Aorta (tissue), 5 donors: ENCODE data around the gene PNPLA7. TPM values are rescaled to one million over a fixed set of nuclear protein-coding genes. Genes with fewer than 3 reads are reported as not detected.

Experiments
- ATAC-seq: fragments of 200-7000 bp; cut with Tn5 transposase; one replicate; pipeline ENCODE4 v1.9.1; 2022; ENCODE audit warnings: moderate library complexity; ENCODE audit not compliant: low FRiP score
- DNase-seq, 2 donors: peaks; one replicate each; pipeline ENCODE4 v3.0.0-alpha.2; 2020
- H3K27ac ChIP-seq, 2 donors: one replicate each; pipeline ENCODE4 v1.5.1; 2013; ENCODE audit warnings: low read length in 2 of 2, mild to moderate bottlenecking in 2 of 2, moderate library complexity in 2 of 2, control low read depth in 1 of 2, inconsistent platforms in 1 of 2, low read depth in 1 of 2
- H3K27me3 ChIP-seq, 2 donors: one replicate each; pipeline ENCODE4 v1.6.1; 2013; ENCODE audit warnings: control low read depth in 1 of 2, low read length in 1 of 2, mild to moderate bottlenecking in 1 of 2, moderate library complexity in 1 of 2; ENCODE audit not compliant: insufficient read depth in 2 of 2, control insufficient read depth in 1 of 2
- H3K36me3 ChIP-seq, 2 donors: one replicate each; pipeline ENCODE4 v1.6.1; 2013; ENCODE audit warnings: control low read depth in 1 of 2, low read length in 1 of 2, mild to moderate bottlenecking in 1 of 2; ENCODE audit not compliant: insufficient read depth in 2 of 2, control insufficient read depth in 1 of 2
- H3K4me1 ChIP-seq, 2 donors: one replicate each; pipeline ENCODE4 v1.6.1; 2013; ENCODE audit warnings: low read length in 2 of 2, control low read depth in 1 of 2, mild to moderate bottlenecking in 1 of 2, moderate library complexity in 1 of 2; ENCODE audit not compliant: insufficient read depth in 2 of 2, control insufficient read depth in 1 of 2
- H3K4me3 ChIP-seq, 2 donors: one replicate each; pipeline ENCODE4 v1.5.1; 2013; ENCODE audit warnings: low read length in 2 of 2, control low read depth in 1 of 2, mild to moderate bottlenecking in 1 of 2
- H3K9me3 ChIP-seq: one replicate; pipeline ENCODE4 v1.6.1; 2013; ENCODE audit warnings: mild to moderate bottlenecking, low read length; ENCODE audit not compliant: control insufficient read depth
- WGBS, 2 donors: extraction: QIAGEN DNeasy Blood & Tissue Kit; methylation state at CpG; one replicate each; pipeline ENCODE4 v1.1.7; 2013; 5-methylcytosine and 5-hydroxymethylcytosine counted together
- intact Hi-C, 2 donors: fragments of 100-400 bp; cut with DNase I; formaldehyde crosslinking; loops; one replicate each; pipeline versions ENCODE4 v1.14.2 to v1.15.0; 2022
- polyA plus RNA-seq, 2 donors: library from polyadenylated mRNA; stranded (reverse); fragments of 200-250 nt; gene quantifications; one replicate each; pipeline ENCODE4 v1.2.3, GENCODE V29; 2013
- total RNA-seq, 2 donors: library from RNA; stranded (reverse); fragmentation: NEBNext Ultra II Directional; extraction: Animal tissue kit (Norgen Biotek cat#: 25700); gene quantifications; one replicate each; pipeline ENCODE4 v1.2.1, GENCODE V29; 2021
- donor health status: healthy with polysubstance abuse.
- donor health status: Bipolar disorder and iron deficiency.
- donor health status: DM: no; HTN: no; CAD: no.
- donor health status: DM: no; HTN: no; CAD: no.
- donor health status: DM: yes; HTN: yes; CAD: no.

Gene PNPLA7
- total and polyA plus RNA-seq, 4 donors, result 2.1 to 36.6 (median 9.0) TPM

DNA sequence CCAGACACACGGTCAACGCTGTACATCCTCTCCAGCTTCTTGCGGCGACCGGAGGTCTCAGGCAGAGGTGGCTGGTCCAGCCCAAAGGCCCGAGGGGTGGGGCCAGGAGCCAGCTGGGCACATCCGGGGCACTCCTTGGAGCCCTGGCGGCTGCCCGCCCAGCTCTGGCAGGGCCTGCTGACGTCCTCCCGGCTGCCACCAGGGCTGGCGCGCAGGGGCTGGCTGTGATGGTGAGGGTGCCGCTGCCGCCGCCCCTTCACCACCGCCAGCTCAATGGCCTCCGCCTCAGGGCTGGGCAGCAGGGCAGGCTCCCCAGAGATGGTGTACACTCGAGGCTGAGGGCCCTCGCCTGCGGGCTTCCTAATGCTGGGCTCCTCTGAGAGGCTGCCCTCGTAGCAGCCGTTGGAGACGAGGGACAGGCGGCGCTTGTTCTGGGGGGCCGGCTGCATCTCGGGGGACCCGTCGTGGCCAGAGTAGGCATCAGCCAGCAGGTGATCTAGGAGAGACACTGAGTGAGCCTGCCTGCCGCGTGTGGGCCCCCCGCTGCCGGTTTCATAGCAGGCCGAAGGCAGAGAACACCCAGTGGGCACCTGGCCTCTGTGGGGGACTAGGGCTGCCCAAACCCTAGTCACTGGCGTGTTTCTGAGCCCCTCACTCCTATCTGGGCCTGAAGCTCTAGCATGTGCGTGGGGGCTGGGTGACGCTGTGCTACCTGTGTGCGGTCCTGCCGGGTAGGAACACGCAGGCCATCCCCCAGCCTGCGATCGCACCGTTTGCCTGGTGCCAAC lies 92.6 kb downstream of the PNPLA7 start:
- peaks cover 0 to 4% of the 10 kb centered on the region in 2 donors for H3K4me1 ChIP-seq
- 21 to 24% methylated on average over 44 of the region's 44 CpGs for WGBS, 2 donors
- H3K9me3 ChIP-seq, result no peaks in the 10 kb centered on the region
- ATAC-seq (peak; percentile 15), DNase-seq (peak; percentile 82 to 87)
- H3K27me3 ChIP-seq, result no peaks in the 10 kb centered on the region
- H3K36me3 ChIP-seq, result peaks cover 0 to 1% of the 10 kb centered on the region in 2 donors
- peak overlapping the region; percentile 27 to 74 for H3K4me3 ChIP-seq
- H3K27ac ChIP-seq, result peak overlapping the region; percentile 73 to 97
- intact Hi-C loops, result no loop called here

DNA sequence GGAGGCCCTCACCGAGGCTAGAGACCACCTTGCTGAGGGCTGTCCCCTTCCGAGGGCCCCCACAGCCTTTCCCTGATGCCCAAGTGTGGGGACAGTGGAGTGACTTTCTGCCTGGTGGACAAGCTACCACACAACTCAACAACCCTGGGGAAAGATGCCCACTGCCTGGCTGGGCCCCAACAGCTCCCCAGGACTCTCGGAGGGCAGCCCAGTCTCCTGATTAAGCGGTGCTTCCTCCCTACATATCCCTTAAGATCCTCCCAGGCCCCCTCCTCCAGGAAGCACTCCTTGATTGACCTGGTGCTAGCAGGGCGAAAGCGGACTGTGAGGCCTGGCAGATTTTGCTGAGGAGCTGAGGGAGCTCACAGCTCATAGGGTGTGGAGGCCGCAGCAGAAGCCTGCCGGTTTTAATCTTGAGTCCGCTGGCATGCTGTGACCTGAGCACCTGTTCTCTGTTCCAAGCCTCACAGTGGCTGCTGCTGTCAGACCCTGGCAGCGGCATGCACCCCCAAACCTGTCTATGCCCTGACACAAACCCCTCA lies 93.3 kb downstream of the PNPLA7 start:
- Histone ChIP-seq H3K9me3 (no peaks in the 10 kb centered on the region), H3K36me3 (peaks cover 0 to 1% of the 10 kb centered on the region in 2 donors), H3K4me1 (peaks cover 0 to 4% of the 10 kb centered on the region in 2 donors), H3K4me3 (peak overlapping the region in 1 of 2 donors; percentile 27), H3K27ac (peak overlapping the region; percentile 69 to 97), H3K27me3 (no peaks in the 10 kb centered on the region)
- ATAC-seq, result no peak
- WGBS, 2 donors, result 31 to 42% methylated on average over 10 of the region's 10 CpGs
- intact Hi-C loops, result no loop called here
- DNase-seq, result peak in 1 of 2 donors; percentile 70

DNA sequence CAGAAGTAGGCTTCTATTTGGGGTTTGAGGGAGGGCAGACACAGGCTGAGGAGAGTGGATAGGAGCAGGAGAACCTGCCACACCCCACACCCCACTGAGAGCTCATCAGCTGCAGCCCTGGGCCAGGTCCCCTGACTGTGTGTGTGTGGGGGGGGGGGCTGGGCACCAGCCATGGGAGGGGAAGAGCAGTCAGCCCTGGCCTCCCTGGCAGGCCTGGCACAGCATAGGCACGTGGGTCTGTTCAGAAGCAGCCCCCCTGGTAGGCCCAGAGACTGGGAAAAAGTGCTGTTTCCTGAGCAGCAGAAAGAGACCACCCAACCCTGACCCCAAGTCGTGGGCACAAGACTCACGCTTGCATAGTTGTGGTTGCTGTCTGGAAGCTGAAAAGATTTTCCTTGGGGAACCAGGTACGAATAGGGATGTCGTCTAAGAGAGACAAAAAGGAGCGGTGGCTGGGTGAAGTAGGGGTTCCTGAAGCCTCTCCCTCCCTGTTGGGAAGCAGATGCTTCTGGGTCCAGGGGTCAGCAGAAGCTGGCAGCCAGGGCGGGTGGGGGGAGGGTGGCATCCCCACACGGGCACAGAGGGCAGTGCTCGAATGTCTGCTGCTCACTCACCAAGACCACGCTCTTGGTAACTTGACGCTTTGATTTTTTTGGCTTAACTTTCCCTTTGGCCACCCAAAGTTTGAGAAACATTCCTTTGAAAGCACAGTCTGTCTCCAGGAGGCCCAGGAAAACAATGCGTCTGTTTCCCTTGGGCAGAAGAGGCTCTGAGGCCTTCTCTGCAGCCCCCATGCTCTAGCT lies 93.9 kb downstream of the PNPLA7 start:
- Histone ChIP-seq H3K27ac (peak overlapping the region; percentile 69 to 97), H3K4me1 (peaks cover 0 to 4% of the 10 kb centered on the region in 2 donors), H3K4me3 (peak overlapping the region in 1 of 2 donors; percentile 27), H3K36me3 (peaks cover 0 to 1% of the 10 kb centered on the region in 2 donors), H3K9me3 (no peaks in the 10 kb centered on the region), H3K27me3 (no peaks in the 10 kb centered on the region)
- WGBS, 2 donors, result 11 to 13% methylated on average over 12 of the region's 12 CpGs
- no peak for ATAC-seq
- intact Hi-C loops, result no loop called here
- peak; percentile 44 to 70 for DNase-seq

DNA sequence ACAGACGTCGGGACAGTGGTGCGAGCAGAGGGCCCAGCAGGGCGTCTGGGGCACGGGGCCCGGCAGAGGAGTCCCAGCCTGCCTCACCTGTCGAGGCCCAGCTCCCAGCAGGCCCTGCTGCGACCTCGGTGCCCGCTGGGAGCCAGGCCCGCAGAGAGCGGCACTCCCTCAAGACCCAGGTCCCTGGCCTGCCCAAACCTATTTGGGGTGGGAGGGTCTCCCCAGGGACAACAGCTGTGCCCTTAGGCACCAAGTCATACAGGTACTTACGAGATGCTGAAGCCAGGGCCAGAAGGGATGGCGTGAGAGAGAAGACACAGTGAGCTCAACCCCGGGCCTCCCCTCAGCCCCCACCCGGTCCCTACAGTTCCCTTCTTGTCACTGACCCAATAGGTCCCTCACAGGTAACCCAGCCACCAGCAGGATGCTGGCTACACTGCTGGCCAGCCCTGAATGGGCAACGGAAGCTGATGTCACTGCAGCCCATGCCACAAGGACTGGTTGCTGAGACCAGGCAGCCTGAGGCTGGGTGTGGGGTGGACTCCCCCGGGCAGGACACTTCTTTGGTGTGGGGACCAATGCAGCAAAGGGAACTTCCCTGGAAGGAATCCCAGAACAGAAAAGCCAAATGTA lies 94.7 kb downstream of the PNPLA7 start:
- intact Hi-C loops, result no loop called here
- Histone ChIP-seq H3K27ac (peak overlapping the region in 1 of 2 donors; percentile 4), H3K4me3 (no peak overlapping the region), H3K36me3 (peaks cover 0 to 1% of the 10 kb centered on the region in 2 donors), H3K27me3 (no peaks in the 10 kb centered on the region), H3K9me3 (no peaks in the 10 kb centered on the region), H3K4me1 (peaks cover 0 to 4% of the 10 kb centered on the region in 2 donors)
- peak; percentile 48 to 61 for DNase-seq
- WGBS, 2 donors, result 73 to 74% methylated on average over 18 of the region's 18 CpGs
- no peak for ATAC-seq

DNA sequence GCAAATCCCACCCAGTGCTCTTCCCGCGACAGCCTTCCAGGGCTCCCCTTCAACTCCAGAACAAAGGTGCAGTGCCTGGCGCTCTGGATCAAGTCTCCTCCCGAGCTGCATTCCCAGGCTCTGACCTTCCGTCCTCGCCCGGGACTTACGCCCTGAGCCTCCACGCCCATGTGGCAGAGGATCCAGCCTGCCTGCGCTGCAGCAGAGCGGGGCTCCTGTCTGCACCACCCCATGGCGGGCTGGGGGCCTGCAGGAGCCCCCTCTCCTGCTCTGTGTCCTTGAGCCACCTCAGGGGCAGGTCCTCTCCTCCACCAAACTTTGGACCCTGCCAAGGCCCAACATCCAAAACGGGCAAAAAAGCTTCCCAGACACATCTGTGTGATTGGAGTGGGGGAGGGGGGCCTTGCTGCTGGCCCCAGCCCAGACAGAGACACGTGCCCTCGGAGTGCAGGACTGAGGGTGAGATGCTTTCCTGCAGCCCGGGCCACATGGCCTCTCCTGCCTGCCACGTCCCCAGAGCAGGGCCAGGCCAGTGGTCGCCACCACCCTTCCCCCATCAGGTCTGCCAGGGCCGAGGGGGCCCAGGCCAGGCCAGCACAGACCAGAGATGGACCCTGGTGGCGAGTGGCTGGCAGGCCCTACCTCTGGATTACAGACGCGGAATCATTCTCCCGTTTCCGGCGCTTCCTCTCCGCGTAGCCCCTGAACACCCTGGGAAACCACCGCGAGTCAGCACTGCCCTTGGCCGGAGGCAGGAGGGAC lies 95.4 kb downstream of the PNPLA7 start:
- H3K4me3 ChIP-seq, result no peak overlapping the region
- intact Hi-C loops, result no loop called here
- WGBS, 2 donors, result 47 to 52% methylated on average over 30 of the region's 30 CpGs
- H3K27ac ChIP-seq, result no peak overlapping the region
- peaks cover 0 to 4% of the 10 kb centered on the region in 2 donors for H3K4me1 ChIP-seq
- H3K36me3 ChIP-seq, result peaks cover 0 to 1% of the 10 kb centered on the region in 2 donors
- ATAC-seq (peak; percentile 6), DNase-seq (peak; percentile 59 to 79)
- no peaks in the 10 kb centered on the region for H3K9me3 ChIP-seq
- no peaks in the 10 kb centered on the region for H3K27me3 ChIP-seq

DNA sequence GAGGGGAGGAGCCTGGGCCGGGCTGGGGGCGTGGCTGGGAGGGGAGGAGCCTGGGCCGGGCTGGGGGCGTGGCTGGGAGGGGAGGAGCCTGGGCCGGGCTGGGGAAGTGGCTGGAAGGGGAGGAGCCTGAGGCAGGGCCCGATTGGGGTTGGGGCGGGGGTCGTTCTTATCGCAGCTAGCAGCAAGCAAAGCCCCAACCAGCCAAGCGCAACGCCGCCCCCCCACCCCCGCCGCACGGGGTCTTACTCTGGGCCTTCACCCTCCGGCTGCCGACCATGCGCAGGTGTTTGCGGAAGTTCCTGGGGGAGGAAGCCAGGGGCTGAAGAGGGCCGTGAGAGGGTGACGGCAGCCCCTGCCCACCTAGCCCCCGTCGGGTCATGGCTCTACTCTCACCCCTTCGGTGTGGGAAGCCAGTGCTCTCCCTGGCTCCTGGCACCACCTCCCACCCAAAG lies 96.0 kb downstream of the PNPLA7 start:
- intact Hi-C loops, result no loop called here
- Histone ChIP-seq H3K4me1 (peaks cover 0 to 4% of the 10 kb centered on the region in 2 donors), H3K27ac (no peak overlapping the region)

DNA sequence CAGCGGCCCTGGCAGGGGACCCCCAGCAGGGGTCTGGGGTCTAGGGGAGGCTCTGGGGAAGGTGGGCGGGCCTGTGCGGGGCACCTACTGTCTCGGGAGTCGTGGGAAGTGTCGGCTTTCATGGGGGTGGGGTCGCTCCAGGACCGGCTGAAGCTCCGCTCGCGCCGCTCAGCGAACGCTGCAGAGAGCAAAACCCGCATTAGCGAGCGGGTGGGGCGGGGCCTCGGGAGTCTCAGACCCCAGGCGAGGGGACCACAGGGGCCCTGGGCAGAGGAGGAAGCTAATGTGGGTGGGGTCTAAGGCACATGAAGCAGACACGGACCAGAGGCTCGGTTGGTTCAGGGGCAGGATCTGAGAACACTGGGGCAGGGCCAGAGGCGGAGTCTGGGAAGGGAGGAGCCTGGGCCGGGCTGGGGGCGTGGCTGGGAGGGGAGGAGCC lies 96.5 kb downstream of the PNPLA7 start:
- intact Hi-C loops, result no loop called here
- Histone ChIP-seq H3K27me3 (no peaks in the 10 kb centered on the region), H3K36me3 (peaks cover 0 to 1% of the 10 kb centered on the region in 2 donors), H3K4me1 (peaks cover 0 to 4% of the 10 kb centered on the region in 2 donors), H3K27ac (no peak overlapping the region), H3K4me3 (no peak overlapping the region), H3K9me3 (no peaks in the 10 kb centered on the region)
- DNase-seq (peak; percentile 87 to 91), ATAC-seq (peak; percentile 56)
- 65 to 71% methylated on average over 23 to 25 of the region's 25 CpGs for WGBS, 2 donors

More for the DNA sequence above, 96.0 kb downstream of the PNPLA7 start:
- peak; percentile 80 to 87 for DNase-seq
- Histone ChIP-seq H3K27me3 (no peaks in the 10 kb centered on the region), H3K4me3 (no peak overlapping the region), H3K9me3 (no peaks in the 10 kb centered on the region), H3K36me3 (peaks cover 0 to 1% of the 10 kb centered on the region in 2 donors)
- no peak for ATAC-seq
- WGBS, 2 donors, result 50 to 52% methylated on average over 15 to 23 of the region's 24 CpGs
